Esophagus squamous epithelium (tissue), 5 donors: ENCODE data around the gene NRCAM. TPM values are rescaled to one million over a fixed set of nuclear protein-coding genes. Genes with fewer than 3 reads are reported as not detected.
A peak's percentile ranks its signal among the peaks of the same experiment; 100 is the strongest.
"Not testable (repeated sequence)": the region's sequence is repeated elsewhere in the genome, so short reads cannot be mapped to it uniquely, and the experiment has no call there.

Source experiments
- DNase-seq: peaks from one replicate; lab custom pipeline; 2025; lab: John Stamatoyannopoulos, UW
- H3K27ac ChIP-seq, 4 donors: fragments of 200-600 bp; sonication (generic); one replicate each; pipeline ENCODE4 v1.5.1; 2016 to 2019; ENCODE audit warnings: mild to moderate bottlenecking in 1 of 4
- H3K27me3 ChIP-seq, 4 donors: fragments of 200-600 bp; sonication (generic); 1 replicate in 3 of 4; 2 replicates in 1 of 4; pipeline versions ENCODE4 v1.5.1 to v1.6.0; 2017 to 2021; ENCODE audit warnings: antibody characterized with exemption in 1 of 4
- H3K36me3 ChIP-seq, 3 donors: fragments of 200-600 bp; sonication (generic); one replicate each; pipeline ENCODE4 v1.5.1; 2016 to 2019
- H3K4me1 ChIP-seq, 3 donors: fragments of 200-600 bp; sonication (generic); one replicate each; pipeline ENCODE4 v1.5.1; 2017 to 2019
- H3K4me3 ChIP-seq, 4 donors: fragments of 200-600 bp; sonication (generic); 1 replicate in 3 of 4; 2 replicates in 1 of 4; pipeline ENCODE4 v1.5.1; 2016 to 2019; ENCODE audit warnings: mild to moderate bottlenecking in 2 of 4, moderate library complexity in 1 of 4
- H3K9me3 ChIP-seq, 3 donors: fragments of 200-600 bp; sonication (generic); one replicate each; pipeline ENCODE4 v1.5.1; 2016 to 2019
- POLR2A ChIP-seq, 4 donors: fragments of 450-650 bp; IDR thresholded peaks; one replicate each; pipeline ENCODE4 v1.6.1; 2017; ENCODE audit warnings: antibody characterized with exemption in 4 of 4, mild to moderate bottlenecking in 4 of 4, moderate library complexity in 3 of 4
- WGBS, 2 donors: methylation state at CpG; one replicate each; pipeline ENCODE4 v1.1.5; 2018; 5-methylcytosine and 5-hydroxymethylcytosine counted together
- intact Hi-C: fragments of 100-400 bp; cut with DNase I; formaldehyde crosslinking; loops from one replicate; pipeline ENCODE4 v1.15.0; 2022
- total RNA-seq, 4 donors: library from RNA; depleted of rRNA; stranded (reverse); fragments of >200 nt; gene quantifications; one replicate each; pipeline ENCODE4 v1.1.0, GENCODE V29; 2016
- TF ChIP-seq, protein P1 (sequence below), 6 experiments: fragments of 450-650 bp in 4 of 6; fragments of 200-600 bp in 2 of 6; sonication (generic) in 2 of 6; IDR thresholded peaks; one replicate each; pipeline ENCODE4 v1.5.1; 2016 to 2019; ENCODE audit warnings: antibody characterized with exemption in 6 of 6, mild to moderate bottlenecking in 4 of 6, moderate library complexity in 4 of 6
- donor health status: DM: yes; HTN: yes; CAD: no.

Gene NRCAM
- total RNA-seq: 1 to 10 TPM in 3 of 4 donors, not detected in 1; 1.5 to 9.8 (median 6.3) TPM

- Histone ChIP-seq H3K4me3 (peak within 1 kb of the TSS; percentile 46 to 73 (median 56)), H3K9me3 (no peaks in the 10 kb centered on the region), H3K36me3 (no peaks in the 10 kb centered on the region), H3K27me3 (peaks cover 0 to 88% (median 9%) of the 10 kb centered on the region in 4 donors), H3K4me1 (peaks cover 16 to 28% (median 16%) of the 10 kb centered on the region in 3 donors), H3K27ac (peak within 1 kb of the TSS in 2 of 4 donors; percentile 17 to 30)
- TF ChIP-seq POLR2A (IDR thresholded peaks at IDR 0.05): no peak
- TF ChIP-seq, protein P1, sequence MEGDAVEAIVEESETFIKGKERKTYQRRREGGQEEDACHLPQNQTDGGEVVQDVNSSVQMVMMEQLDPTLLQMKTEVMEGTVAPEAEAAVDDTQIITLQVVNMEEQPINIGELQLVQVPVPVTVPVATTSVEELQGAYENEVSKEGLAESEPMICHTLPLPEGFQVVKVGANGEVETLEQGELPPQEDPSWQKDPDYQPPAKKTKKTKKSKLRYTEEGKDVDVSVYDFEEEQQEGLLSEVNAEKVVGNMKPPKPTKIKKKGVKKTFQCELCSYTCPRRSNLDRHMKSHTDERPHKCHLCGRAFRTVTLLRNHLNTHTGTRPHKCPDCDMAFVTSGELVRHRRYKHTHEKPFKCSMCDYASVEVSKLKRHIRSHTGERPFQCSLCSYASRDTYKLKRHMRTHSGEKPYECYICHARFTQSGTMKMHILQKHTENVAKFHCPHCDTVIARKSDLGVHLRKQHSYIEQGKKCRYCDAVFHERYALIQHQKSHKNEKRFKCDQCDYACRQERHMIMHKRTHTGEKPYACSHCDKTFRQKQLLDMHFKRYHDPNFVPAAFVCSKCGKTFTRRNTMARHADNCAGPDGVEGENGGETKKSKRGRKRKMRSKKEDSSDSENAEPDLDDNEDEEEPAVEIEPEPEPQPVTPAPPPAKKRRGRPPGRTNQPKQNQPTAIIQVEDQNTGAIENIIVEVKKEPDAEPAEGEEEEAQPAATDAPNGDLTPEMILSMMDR (IDR thresholded peaks at IDR 0.05): peak in 1 of 6 experiments; percentile 16
- 0 to 1% methylated on average over 18 to 24 of the region's 81 CpGs for WGBS, 2 donors
- DNase-seq: no peak
- intact Hi-C loops: no loop called here
These were observed at the start of gene NRCAM for GRCh38 chr7:108455998-108456677. NRCAM (minus strand) TSS chr7:108456436; CDS start chr7:108240064, 216,372 bp downstream.

GRCh38 chr7:108504576-108504975, 48.3 kb upstream of the NRCAM start:
- 86 to 95% methylated on average over 3 of the region's 3 CpGs for WGBS, 2 donors
- H3K36me3 ChIP-seq: peaks cover 0 to 57% (median 5%) of the 10 kb centered on the region in 3 donors
- H3K9me3 ChIP-seq, intact Hi-C loops, DNase-seq, H3K4me1 ChIP-seq, H3K27ac ChIP-seq, H3K4me3 ChIP-seq, H3K27me3 ChIP-seq: not testable (repeated sequence)

DNA sequence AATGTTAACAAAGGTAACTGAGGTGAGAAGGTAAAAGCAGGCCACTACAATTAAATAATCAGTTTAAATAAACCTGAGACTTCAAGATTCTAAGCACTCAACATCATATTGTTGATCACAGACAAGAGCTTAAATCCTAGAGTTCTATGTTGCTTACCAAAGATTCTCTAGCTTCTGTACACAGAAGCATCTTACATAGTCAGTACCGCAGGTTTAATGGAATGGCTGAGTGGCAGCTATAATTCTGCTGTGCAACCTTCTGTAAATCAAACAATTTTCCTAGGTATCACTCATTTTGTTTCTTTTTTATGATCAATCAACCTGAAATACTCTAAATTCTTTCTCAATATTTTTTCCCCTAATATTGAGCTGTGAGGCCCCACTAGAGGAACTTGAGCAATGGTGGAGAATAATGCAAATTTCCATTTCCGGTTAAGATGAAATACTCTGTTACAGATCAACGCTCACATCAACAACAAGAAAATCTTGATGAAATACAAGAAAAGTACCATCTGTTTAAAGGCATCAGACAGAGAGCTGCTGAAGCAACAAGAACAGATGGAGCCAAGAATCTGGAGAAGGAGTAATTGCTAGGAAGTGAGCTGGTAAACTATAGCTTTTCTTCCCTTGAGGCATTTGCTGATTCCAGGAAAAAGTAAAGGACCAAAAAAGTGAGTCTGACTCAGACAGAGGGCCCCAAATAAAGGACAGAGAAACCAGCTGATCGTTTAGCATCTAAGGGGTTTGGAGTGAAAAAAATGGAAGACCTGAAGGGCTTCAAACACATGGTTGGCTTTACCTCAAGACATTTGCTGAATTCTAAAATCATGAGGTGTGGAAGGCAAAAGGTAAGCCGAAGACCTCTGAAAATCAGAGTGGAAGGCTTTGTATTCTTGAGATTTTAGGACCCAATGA, 47.1 kb upstream of the NRCAM start:
- 54 to 68% methylated on average over 5 of the region's 5 CpGs for WGBS, 2 donors
- intact Hi-C loops: no loop called here
- no peak for DNase-seq
- Histone ChIP-seq H3K4me3 (no peak overlapping the region), H3K36me3 (peaks cover 0 to 65% (median 5%) of the 10 kb centered on the region in 3 donors), H3K27ac (peak overlapping the region in 1 of 4 donors; percentile 13), H3K9me3 (no peaks in the 10 kb centered on the region), H3K4me1 (no peaks in the 10 kb centered on the region), H3K27me3 (no peaks in the 10 kb centered on the region)
- TF ChIP-seq POLR2A (IDR thresholded peaks at IDR 0.05): no peak
- TF ChIP-seq, protein P1 (IDR thresholded peaks at IDR 0.05): no peak

- intact Hi-C loops: loop anchor here (10.0 kb wide), 1 partner anchor 315 kb away; no protein-coding TSS in a partner anchor
- H3K4me3 ChIP-seq: no peak overlapping the region
- no peaks in the 10 kb centered on the region for H3K27me3 ChIP-seq
- no peaks in the 10 kb centered on the region for H3K9me3 ChIP-seq
- peaks cover 0 to 66% (median 5%) of the 10 kb centered on the region in 3 donors for H3K36me3 ChIP-seq
- 92 to 100% methylated on average over 1 of the region's 1 CpG for WGBS, 2 donors
- no peak for TF ChIP-seq POLR2A (IDR thresholded peaks at IDR 0.05)
- TF ChIP-seq, protein P1 (IDR thresholded peaks at IDR 0.05): no peak
- DNase-seq: no peak
- H3K27ac ChIP-seq: no peak overlapping the region
- H3K4me1 ChIP-seq: no peaks in the 10 kb centered on the region
These were observed 43.3 kb upstream of the NRCAM start for GRCh38 chr7:108499566-108499965.

DNA sequence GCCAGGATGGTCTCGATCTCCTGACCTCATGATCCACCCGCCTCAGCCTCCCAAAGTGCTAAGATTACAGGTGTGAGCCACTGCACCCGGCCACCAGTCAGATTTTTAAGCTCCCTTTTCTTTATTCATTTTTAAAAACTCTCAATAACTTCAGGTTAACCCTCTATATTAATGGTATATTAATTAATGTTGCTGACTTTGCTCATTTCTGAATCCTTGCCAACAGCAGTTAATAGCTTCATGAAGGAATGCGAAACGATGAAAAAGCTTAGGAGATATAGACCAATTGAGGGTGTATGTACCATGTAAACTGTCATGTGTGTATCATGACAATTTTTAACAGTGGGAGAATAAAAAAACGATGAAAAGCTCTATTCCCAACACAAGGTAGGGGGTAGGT, 42.2 kb upstream of the NRCAM start:
- no peaks in the 10 kb centered on the region for H3K27me3 ChIP-seq
- DNase-seq: no peak
- TF ChIP-seq, protein P1 (IDR thresholded peaks at IDR 0.05): no peak
- no peak for TF ChIP-seq POLR2A (IDR thresholded peaks at IDR 0.05)
- H3K36me3 ChIP-seq: peaks cover 0 to 75% (median 5%) of the 10 kb centered on the region in 3 donors
- H3K27ac ChIP-seq: no peak overlapping the region
- no peaks in the 10 kb centered on the region for H3K9me3 ChIP-seq
- intact Hi-C loops: loop anchor here (10.0 kb wide), 1 partner anchor 314 kb away; no protein-coding TSS in a partner anchor
- H3K4me3 ChIP-seq: no peak overlapping the region
- no peaks in the 10 kb centered on the region for H3K4me1 ChIP-seq
- 77 to 86% methylated on average over 6 of the region's 6 CpGs for WGBS, 2 donors
